Neural progenitor cell (in vitro differentiated cells): ENCODE measurements around the gene NUBP2.

ENCODE experiments used
- CTCF ChIP-seq: fragments of 200-600 bp; sonication (generic); IDR thresholded peaks from 2 replicates; pipeline ENCODE4 v1.5.1; 2017; ENCODE audit warnings: antibody characterized with exemption, mild to moderate bottlenecking
- EZH2 ChIP-seq: fragments of 200-600 bp; sonication (generic); IDR thresholded peaks from 2 replicates; pipeline ENCODE4 v1.6.1; 2017; ENCODE audit warnings: antibody characterized with exemption, mild to moderate bottlenecking, moderate library complexity

DNA sequence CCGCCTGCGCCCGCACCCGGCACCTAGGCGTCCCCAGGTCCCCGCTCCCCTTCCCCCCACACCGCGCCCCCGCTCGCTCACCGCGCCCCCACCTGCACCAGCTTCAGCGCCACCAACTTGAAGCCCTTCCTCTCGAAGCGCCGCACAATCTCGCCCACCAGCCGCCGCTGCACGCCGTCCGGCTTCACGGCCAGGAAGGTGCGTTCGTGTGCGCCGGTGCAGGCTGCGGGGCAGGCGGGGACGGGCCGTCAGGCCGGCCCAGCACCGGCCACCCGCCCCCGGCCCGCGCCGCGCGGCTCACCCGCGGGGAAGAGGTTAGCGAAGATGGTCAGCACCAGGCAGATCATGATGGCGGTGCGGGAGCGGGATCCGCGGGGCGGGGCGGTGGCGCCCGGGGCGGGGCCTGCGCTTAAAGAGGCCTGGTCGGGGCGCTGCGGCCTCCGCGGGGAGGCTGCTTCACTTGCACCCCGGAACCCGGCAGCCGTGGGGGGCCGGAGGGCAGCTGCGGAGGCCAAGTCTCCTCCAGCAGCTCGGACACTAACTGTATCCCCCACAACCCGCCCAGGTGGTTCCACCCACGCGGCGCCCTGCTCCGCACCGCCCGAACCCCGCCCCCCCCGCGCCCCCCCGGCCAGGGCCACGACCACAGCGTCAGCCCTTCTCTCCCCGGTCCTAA lies 11.4 kb upstream of the NUBP2 start, which contains the start of gene NME3:
- TF ChIP-seq CTCF: no peak
- TF ChIP-seq EZH2: no peak
